Measurements from ENCODE around the gene OLFML1. TPM values are rescaled to one million over a fixed set of nuclear protein-coding genes. Genes with fewer than 3 reads are reported as not detected.

The OLFML1 gene
- total and polyA plus RNA-seq, 10 of the 15 experiments (the other 5 are each of a cell fraction or from before 2014, with no cell fraction given): 0.04 to 0.71 (median 0.21) TPM; not detected in 6

GRCh38 chr11:7546324-7546791, 61.1 kb downstream of the OLFML1 start:
- ATAC-seq (no peak), FAIRE-seq (no peak), DNase-seq (ENCODE audit: low read depth, low spot score) (no peak)
- no peaks in the 10 kb centered on the region; the same call in none of the 2 replicates for H4K20me1 ChIP-seq (ENCODE audit: control insufficient read depth, insufficient read depth)
- no peak overlapping the region for H3K27ac ChIP-seq (ENCODE audit: control insufficient read depth, insufficient read depth)
- no TSS peak for BruUV-seq (replicated peaks)
- H3K9me3 ChIP-seq (replicated peaks; ENCODE audit: control insufficient read depth, insufficient read depth, low read length): no peaks in the 10 kb centered on the region
- no peak overlapping the region for H3K4me3 ChIP-seq
- peaks cover 66% of the 10 kb centered on the region for H3K79me2 ChIP-seq (ENCODE audit: control insufficient read depth, insufficient read depth, low read length)
- POLR2A ChIA-PET: interaction anchor here (1.4 kb wide), 1 partner anchor 25 kb away, joined by 3 read pairs; no protein-coding TSS in a partner anchor
- intact Hi-C loops (cut with micrococcal nuclease; ENCODE audit: unreplicated experiment): no loop called here
- H3K4me1 ChIP-seq (ENCODE audit: control insufficient read depth, insufficient read depth, low read length): peaks cover 7% of the 10 kb centered on the region
- RAD21 ChIA-PET (ENCODE audit: unreplicated experiment): interaction anchor here (6.3 kb wide), 1 partner anchor 34 kb away, joined by 46 read pairs; the partner anchor contains the start of gene PPFIBP2
- in situ Hi-C loops (cut with MboI): no loop called here
- H3K9ac ChIP-seq (ENCODE audit: control insufficient read depth, insufficient read depth, low read length): no peak overlapping the region
- H3K36me3 ChIP-seq (ENCODE audit: control insufficient read depth in 2 of 2, insufficient read depth in 2 of 2, low read length in 1 of 2): peaks cover 4 to 11% of the 10 kb centered on the region in 2 experiments; a peak in 3 of 4 replicates
- WGBS (ENCODE audit: insufficient coverage, insufficient replicate concordance, low lambda C conversion rate, missing lambda C conversion rate): 100% methylated on average over 3 of the region's 3 CpGs
- SMC1A ChIA-PET (ENCODE audit: uncharacterized antibody, unreplicated experiment): interaction anchor here (1.0 to 7.8 kb wide), 3 partner anchors 12 to 32 kb away, joined by 3 to 60 read pairs (median 5); partner anchors contain the start of gene PPFIBP2
- H3K27me3 ChIP-seq (replicated peaks in 1 of 2; ENCODE audit: control insufficient read depth in 2 of 2, insufficient read depth in 2 of 2, low read length in 1 of 2): no peaks in the 10 kb centered on the region
- TF ChIP-seq, protein P1, sequence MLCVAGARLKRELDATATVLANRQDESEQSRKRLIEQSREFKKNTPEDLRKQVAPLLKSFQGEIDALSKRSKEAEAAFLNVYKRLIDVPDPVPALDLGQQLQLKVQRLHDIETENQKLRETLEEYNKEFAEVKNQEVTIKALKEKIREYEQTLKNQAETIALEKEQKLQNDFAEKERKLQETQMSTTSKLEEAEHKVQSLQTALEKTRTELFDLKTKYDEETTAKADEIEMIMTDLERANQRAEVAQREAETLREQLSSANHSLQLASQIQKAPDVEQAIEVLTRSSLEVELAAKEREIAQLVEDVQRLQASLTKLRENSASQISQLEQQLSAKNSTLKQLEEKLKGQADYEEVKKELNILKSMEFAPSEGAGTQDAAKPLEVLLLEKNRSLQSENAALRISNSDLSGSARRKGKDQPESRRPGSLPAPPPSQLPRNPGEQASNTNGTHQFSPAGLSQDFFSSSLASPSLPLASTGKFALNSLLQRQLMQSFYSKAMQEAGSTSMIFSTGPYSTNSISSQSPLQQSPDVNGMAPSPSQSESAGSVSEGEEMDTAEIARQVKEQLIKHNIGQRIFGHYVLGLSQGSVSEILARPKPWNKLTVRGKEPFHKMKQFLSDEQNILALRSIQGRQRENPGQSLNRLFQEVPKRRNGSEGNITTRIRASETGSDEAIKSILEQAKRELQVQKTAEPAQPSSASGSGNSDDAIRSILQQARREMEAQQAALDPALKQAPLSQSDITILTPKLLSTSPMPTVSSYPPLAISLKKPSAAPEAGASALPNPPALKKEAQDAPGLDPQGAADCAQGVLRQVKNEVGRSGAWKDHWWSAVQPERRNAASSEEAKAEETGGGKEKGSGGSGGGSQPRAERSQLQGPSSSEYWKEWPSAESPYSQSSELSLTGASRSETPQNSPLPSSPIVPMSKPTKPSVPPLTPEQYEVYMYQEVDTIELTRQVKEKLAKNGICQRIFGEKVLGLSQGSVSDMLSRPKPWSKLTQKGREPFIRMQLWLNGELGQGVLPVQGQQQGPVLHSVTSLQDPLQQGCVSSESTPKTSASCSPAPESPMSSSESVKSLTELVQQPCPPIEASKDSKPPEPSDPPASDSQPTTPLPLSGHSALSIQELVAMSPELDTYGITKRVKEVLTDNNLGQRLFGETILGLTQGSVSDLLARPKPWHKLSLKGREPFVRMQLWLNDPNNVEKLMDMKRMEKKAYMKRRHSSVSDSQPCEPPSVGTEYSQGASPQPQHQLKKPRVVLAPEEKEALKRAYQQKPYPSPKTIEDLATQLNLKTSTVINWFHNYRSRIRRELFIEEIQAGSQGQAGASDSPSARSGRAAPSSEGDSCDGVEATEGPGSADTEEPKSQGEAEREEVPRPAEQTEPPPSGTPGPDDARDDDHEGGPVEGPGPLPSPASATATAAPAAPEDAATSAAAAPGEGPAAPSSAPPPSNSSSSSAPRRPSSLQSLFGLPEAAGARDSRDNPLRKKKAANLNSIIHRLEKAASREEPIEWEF (IDR thresholded peaks at IDR 0.05; ENCODE audit: insufficient replicate concordance, low read depth, low read length): no peak
- TF ChIP-seq DPF2 (IDR thresholded peaks at IDR 0.05): no peak
- TF ChIP-seq TCF3 (IDR thresholded peaks at IDR 0.05; ENCODE audit: borderline replicate concordance, insufficient read depth, low read depth, low read length): no peak
- no peak for TF ChIP-seq POLR2A (IDR thresholded peaks at IDR 0.05; ENCODE audit: low read depth, low read length)
- no peak for TF ChIP-seq ZBED1 (IDR thresholded peaks at IDR 0.05; ENCODE audit: borderline replicate concordance)
- TF ChIP-seq ZZZ3 (IDR thresholded peaks at IDR 0.05; ENCODE audit: control insufficient read depth, insufficient read length, low read depth): no peak
- TF ChIP-seq EGR1 (IDR thresholded peaks at IDR 0.05; ENCODE audit: borderline replicate concordance in 1 of 2, low read depth in 2 of 2, low read length in 2 of 2): no peak
- TF ChIP-seq MTA2 (IDR thresholded peaks at IDR 0.05; ENCODE audit: low read depth): no peak
- no peak for TF ChIP-seq REST (IDR thresholded peaks at IDR 0.05; ENCODE audit: low read depth, low read length)
- no peak for TF ChIP-seq TBL1XR1 (IDR thresholded peaks at IDR 0.05; ENCODE audit: low read depth, low read length)
- TF ChIP-seq GABPA (IDR thresholded peaks at IDR 0.05; ENCODE audit: low read depth): no peak
- H3K4me2 ChIP-seq (ENCODE audit: control insufficient read depth, insufficient read depth): no peak overlapping the region
- CTCF ChIA-PET: interaction anchor here (4.0 to 4.4 kb wide), 2 partner anchors 30 to 34 kb away, joined by 21 to 33 read pairs; partner anchors contain the start of gene PPFIBP2
- no peak overlapping the region for H2AFZ ChIP-seq (ENCODE audit: control insufficient read depth, low read depth, low read length)
